CD4-positive, alpha-beta T cell (primary cell): ENCODE measurements around the gene SLC46A2. TPM values are rescaled to one million over a fixed set of nuclear protein-coding genes. Genes with fewer than 3 reads are reported as not detected.

ENCODE experiments used
- ATAC-seq: fragments of 200-7000 bp; cut with Tn5 transposase; one replicate; pipeline ENCODE4 v1.10.0; 2022; ENCODE audit warnings: mild to moderate bottlenecking; ENCODE audit not compliant: poor library complexity
- CTCF ChIA-PET: fragments of 350-600 bp; sonication (Branson Sonifier 250); formaldehyde crosslinking; loops from one replicate; lab custom pipeline; 2021; ENCODE audit warnings: antibody characterized with exemption, inconsistent platforms; lab: Charles Lee
- POLR2A ChIA-PET: fragments of 350-600 bp; sonication (Branson Sonifier 250); formaldehyde crosslinking; loops from one replicate; lab custom pipeline; 2021; ENCODE audit warnings: antibody characterized with exemption, inconsistent platforms; lab: Charles Lee
- DNase-seq, 14 experiments: peaks; one replicate each; pipeline ENCODE4 v3.0.0-alpha.2; 2013 to 2020; ENCODE audit warnings: mixed read lengths in 2 of 14
- H3K27ac ChIP-seq, 2 donors: one replicate each; pipeline versions ENCODE4 v1.5.1 to v1.7.0; 2013; ENCODE audit warnings: low read length in 2 of 2, low read depth in 1 of 2, mild to moderate bottlenecking in 1 of 2
- H3K27me3 ChIP-seq, 2 experiments: 1 replicate in 1 of 2; 2 replicates in 1 of 2; pipeline versions ENCODE4 v1.6.1 to v1.7.0; 2013; ENCODE audit warnings: low read length in 2 of 2, control low read depth in 1 of 2, mild to moderate bottlenecking in 1 of 2, moderate library complexity in 1 of 2; ENCODE audit not compliant: insufficient read depth in 2 of 2, control insufficient read depth in 1 of 2
- H3K36me3 ChIP-seq: one replicate; pipeline ENCODE4 v1.6.1; 2013; ENCODE audit warnings: low read length, control low read depth; ENCODE audit not compliant: insufficient read depth
- H3K4me1 ChIP-seq: one replicate; pipeline ENCODE4 v1.6.1; 2013; ENCODE audit warnings: low read length, control low read depth; ENCODE audit not compliant: insufficient read depth
- H3K4me3 ChIP-seq: one replicate; pipeline ENCODE4 v1.5.1; 2013; ENCODE audit warnings: mild to moderate bottlenecking, low read length, moderate library complexity
- H3K9me3 ChIP-seq, 2 experiments: 1 replicate in 1 of 2; 2 replicates in 1 of 2; pipeline versions ENCODE4 v1.6.1 to v1.7.0; 2013; ENCODE audit warnings: low read length in 2 of 2, mild to moderate bottlenecking in 2 of 2, control low read depth in 1 of 2, moderate library complexity in 1 of 2; ENCODE audit not compliant: control insufficient read depth in 1 of 2, insufficient read depth in 1 of 2
- H3K27ac Mint-ChIP-seq: one replicate; pipeline ENCODE4 v1.8.0; 2020; ENCODE audit warnings: mixed read lengths
- H3K27me3 Mint-ChIP-seq: one replicate; pipeline ENCODE4 v1.8.0; 2021; ENCODE audit warnings: mixed read lengths
- H3K36me3 Mint-ChIP-seq: one replicate; pipeline ENCODE4 v1.8.0; 2021; ENCODE audit warnings: low read depth, mixed read lengths
- H3K4me1 Mint-ChIP-seq: one replicate; pipeline ENCODE4 v1.8.0; 2021; ENCODE audit warnings: low read depth, mixed read lengths
- H3K4me3 Mint-ChIP-seq: one replicate; pipeline ENCODE4 v1.8.0; 2020; ENCODE audit warnings: mild to moderate bottlenecking, mixed read lengths
- H3K9me3 Mint-ChIP-seq: one replicate; pipeline ENCODE4 v1.8.0; 2020; ENCODE audit warnings: mixed read lengths
- intact Hi-C, 2 experiments: fragments of 100-400 bp; cut with DNase I in 1 of 2; cut with micrococcal nuclease in 1 of 2; formaldehyde crosslinking; loops; one replicate each; pipeline versions ENCODE4 v1.15.1 to v1.9.0; 2023 to 2025; cut with DNase I, micrococcal nuclease
- total RNA-seq, 174 experiments: library from RNA in 2 of 174; stranded (reverse) in 2 of 174; gene quantifications; one replicate each; pipeline ENCODE4 v1.2.3 and lab custom pipeline; 2021 to 2026
- TF ChIP-seq, protein P1 (sequence below): fragments of 200-600 bp; IDR thresholded peaks from one replicate; pipeline ENCODE4 v1.8.0; 2022; ENCODE audit warnings: antibody characterized with exemption, mild to moderate bottlenecking

SLC46A2 gene
- total RNA-seq, 2 experiments from 2014 or later, result not detected

DNA sequence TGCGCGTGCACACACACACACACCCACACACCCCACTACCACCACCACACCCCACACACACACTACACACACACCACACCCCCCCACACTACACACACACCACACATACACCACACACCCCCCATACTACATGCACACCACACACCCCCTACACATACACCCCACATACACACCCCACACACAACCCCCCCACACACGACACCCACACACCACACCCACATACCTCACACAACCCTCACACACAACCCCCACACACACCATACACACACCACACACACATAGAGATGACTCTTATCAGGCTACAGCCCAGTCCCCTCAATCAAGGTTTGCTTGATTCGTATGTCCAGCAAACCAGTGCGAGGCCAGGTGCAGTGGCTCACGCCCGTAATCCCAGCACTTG, 25.7 kb downstream of the SLC46A2 start:
- Mint-ChIP-seq H3K9me3 (no peaks in the 10 kb centered on the region), H3K4me3 (no peak overlapping the region), H3K27me3 (no peaks in the 10 kb centered on the region), H3K4me1 (no peaks in the 10 kb centered on the region), H3K27ac (no peak overlapping the region), H3K36me3 (peaks cover 49% of the 10 kb centered on the region)
- H3K27ac ChIP-seq, result no peak overlapping the region
- no peak for DNase-seq
- ChIA-PET POLR2A (no interaction called here), CTCF (no interaction called here)
- ATAC-seq, result no peak
- intact Hi-C loops, result no loop called here
- TF ChIP-seq, protein P1, sequence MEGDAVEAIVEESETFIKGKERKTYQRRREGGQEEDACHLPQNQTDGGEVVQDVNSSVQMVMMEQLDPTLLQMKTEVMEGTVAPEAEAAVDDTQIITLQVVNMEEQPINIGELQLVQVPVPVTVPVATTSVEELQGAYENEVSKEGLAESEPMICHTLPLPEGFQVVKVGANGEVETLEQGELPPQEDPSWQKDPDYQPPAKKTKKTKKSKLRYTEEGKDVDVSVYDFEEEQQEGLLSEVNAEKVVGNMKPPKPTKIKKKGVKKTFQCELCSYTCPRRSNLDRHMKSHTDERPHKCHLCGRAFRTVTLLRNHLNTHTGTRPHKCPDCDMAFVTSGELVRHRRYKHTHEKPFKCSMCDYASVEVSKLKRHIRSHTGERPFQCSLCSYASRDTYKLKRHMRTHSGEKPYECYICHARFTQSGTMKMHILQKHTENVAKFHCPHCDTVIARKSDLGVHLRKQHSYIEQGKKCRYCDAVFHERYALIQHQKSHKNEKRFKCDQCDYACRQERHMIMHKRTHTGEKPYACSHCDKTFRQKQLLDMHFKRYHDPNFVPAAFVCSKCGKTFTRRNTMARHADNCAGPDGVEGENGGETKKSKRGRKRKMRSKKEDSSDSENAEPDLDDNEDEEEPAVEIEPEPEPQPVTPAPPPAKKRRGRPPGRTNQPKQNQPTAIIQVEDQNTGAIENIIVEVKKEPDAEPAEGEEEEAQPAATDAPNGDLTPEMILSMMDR, result no peak
- no peaks in the 10 kb centered on the region for H3K27me3 ChIP-seq
- H3K36me3 ChIP-seq, result peaks cover 20% of the 10 kb centered on the region
- no peaks in the 10 kb centered on the region for H3K9me3 ChIP-seq
- H3K4me3 ChIP-seq, result no peak overlapping the region
- H3K4me1 ChIP-seq, result peaks cover 2% of the 10 kb centered on the region

DNA sequence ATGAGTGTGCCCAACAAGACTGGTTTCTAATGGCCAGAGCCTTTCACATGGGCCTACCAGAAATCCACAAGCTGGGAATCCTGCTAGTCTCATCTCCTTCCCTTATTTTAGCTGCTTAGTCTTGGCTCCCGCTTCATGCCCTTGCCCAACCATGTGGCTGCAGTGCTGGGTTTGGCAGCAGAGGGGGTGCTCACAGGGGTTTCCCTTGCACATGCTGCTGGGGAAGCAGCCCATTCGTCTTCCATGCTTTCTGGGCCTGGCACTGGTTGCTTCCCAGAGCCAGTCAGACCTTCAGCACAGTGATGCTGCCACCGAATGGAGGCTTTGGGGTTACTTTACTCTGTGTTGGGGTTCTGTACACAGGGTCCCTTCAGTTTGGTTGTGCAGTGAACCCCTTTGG, 26.3 kb downstream of the SLC46A2 start:
- Mint-ChIP-seq H3K27me3 (no peaks in the 10 kb centered on the region), H3K9me3 (no peaks in the 10 kb centered on the region), H3K36me3 (peaks cover 44% of the 10 kb centered on the region), H3K4me3 (no peak overlapping the region), H3K4me1 (no peaks in the 10 kb centered on the region), H3K27ac (no peak overlapping the region)
- POLR2A ChIA-PET, result no interaction called here
- Histone ChIP-seq H3K4me3 (no peak overlapping the region), H3K36me3 (peaks cover 20% of the 10 kb centered on the region), H3K27me3 (no peaks in the 10 kb centered on the region), H3K9me3 (no peaks in the 10 kb centered on the region), H3K27ac (no peak overlapping the region), H3K4me1 (peaks cover 2% of the 10 kb centered on the region)
- intact Hi-C loops, result no loop called here
- CTCF ChIA-PET, result no interaction called here
- DNase-seq (peak in 2 of 14 experiments; percentile 21 to 26), ATAC-seq (no peak)
- TF ChIP-seq, protein P1, result no peak

DNA sequence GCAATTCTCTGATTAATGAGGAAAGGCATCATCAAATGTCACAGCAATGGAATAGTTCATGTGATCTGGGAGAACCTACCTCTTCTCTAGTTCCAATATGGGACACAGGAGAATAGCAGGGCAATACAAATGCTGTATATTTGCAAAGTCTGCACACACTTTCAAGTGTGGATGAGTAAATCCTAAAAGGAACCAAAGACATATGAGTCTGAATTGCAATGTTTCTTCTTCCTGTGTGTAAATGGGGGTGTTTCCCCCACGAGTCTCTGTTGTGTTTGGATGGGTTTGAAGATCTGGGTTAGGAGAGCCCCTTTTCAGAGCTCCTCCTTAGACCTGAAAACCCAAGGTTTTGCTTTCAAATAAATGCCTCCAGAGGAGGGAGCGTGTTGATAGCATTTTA, 26.9 kb downstream of the SLC46A2 start:
- TF ChIP-seq, protein P1, result no peak
- no peak overlapping the region for H3K4me3 ChIP-seq
- POLR2A ChIA-PET, result no interaction called here
- H3K27me3 ChIP-seq, result no peaks in the 10 kb centered on the region
- Mint-ChIP-seq H3K27ac (no peak overlapping the region), H3K4me3 (no peak overlapping the region), H3K36me3 (peaks cover 44% of the 10 kb centered on the region), H3K27me3 (no peaks in the 10 kb centered on the region), H3K4me1 (no peaks in the 10 kb centered on the region), H3K9me3 (no peaks in the 10 kb centered on the region)
- H3K36me3 ChIP-seq, result peaks cover 18% of the 10 kb centered on the region
- intact Hi-C loops, result no loop called here
- H3K9me3 ChIP-seq, result no peaks in the 10 kb centered on the region
- CTCF ChIA-PET, result no interaction called here
- peak in 1 of 14 experiments; percentile 29 for DNase-seq
- H3K4me1 ChIP-seq, result peaks cover 2% of the 10 kb centered on the region
- H3K27ac ChIP-seq, result no peak overlapping the region
- ATAC-seq, result no peak
